Epithelial cell of esophagus (primary cell): ENCODE results near the gene CLSTN2.

ENCODE experiments used
- DNase-seq: peaks from one replicate; pipeline ENCODE4 v3.0.0; 2010; ENCODE audit warnings: low read depth
- H3K4me3 ChIP-seq: 2 replicates; pipeline ENCODE4 v1.5.1; 2011; ENCODE audit warnings: mild to moderate bottlenecking, low read length, control low read depth
- CTCF ChIP-seq: IDR thresholded peaks from 2 replicates; pipeline ENCODE4 v1.5.1; 2011; ENCODE audit warnings: low read depth, mild to moderate bottlenecking, low read length, control low read depth, inconsistent platforms; ENCODE audit not compliant: insufficient read depth; ENCODE audit errors: missing control alignments

CLSTN2 gene

GRCh38 chr3:140438736-140439470 is 503.9 kb downstream of the CLSTN2 start:
- H3K4me3 ChIP-seq, result no peak overlapping the region
- DNase-seq, result no peak

GRCh38 chr3:140439527-140439926 is 504.5 kb downstream of the CLSTN2 start:
- H3K4me3 ChIP-seq, result no peak overlapping the region
- TF ChIP-seq CTCF, result no peak
- DNase-seq, result no peak

More at GRCh38 chr3:140438736-140439470, 503.9 kb downstream of the CLSTN2 start:
- no peak for TF ChIP-seq CTCF

- no peak overlapping the region for H3K4me3 ChIP-seq
- peak; percentile 86 for DNase-seq
- TF ChIP-seq CTCF, result no peak
Observed at GRCh38 chr3:140440446-140440845, 505.5 kb downstream of the CLSTN2 start.

GRCh38 chr3:140441006-140441405 is 506.0 kb downstream of the CLSTN2 start:
- no peak for TF ChIP-seq CTCF
- DNase-seq, result peak; percentile 94
- H3K4me3 ChIP-seq, result no peak overlapping the region

- no peak overlapping the region for H3K4me3 ChIP-seq
- DNase-seq, result no peak
- TF ChIP-seq CTCF, result no peak
Observed at GRCh38 chr3:140442621-140443020, 507.6 kb downstream of the CLSTN2 start.

GRCh38 chr3:140443073-140443472 is 508.1 kb downstream of the CLSTN2 start:
- TF ChIP-seq CTCF, result no peak

GRCh38 chr3:140443806-140444205 is 508.8 kb downstream of the CLSTN2 start:
- no peak for DNase-seq
- no peak overlapping the region for H3K4me3 ChIP-seq
- no peak for TF ChIP-seq CTCF

More at GRCh38 chr3:140443073-140443472, 508.1 kb downstream of the CLSTN2 start:
- no peak overlapping the region for H3K4me3 ChIP-seq
- no peak for DNase-seq
